Middle frontal gyrus (tissue), 1 donor: ENCODE measurements around the gene LRTM2.

Experiments used
- DNase-seq: peaks from one replicate; pipeline ENCODE4 v3.0.0-alpha.2; 2015; ENCODE audit warnings: low spot score; ENCODE audit errors: extremely low spot score

LRTM2 gene

GRCh38 chr12:1829306-1829900 lies 9.0 kb downstream of the LRTM2 start:
- DNase-seq = no peak

DNA sequence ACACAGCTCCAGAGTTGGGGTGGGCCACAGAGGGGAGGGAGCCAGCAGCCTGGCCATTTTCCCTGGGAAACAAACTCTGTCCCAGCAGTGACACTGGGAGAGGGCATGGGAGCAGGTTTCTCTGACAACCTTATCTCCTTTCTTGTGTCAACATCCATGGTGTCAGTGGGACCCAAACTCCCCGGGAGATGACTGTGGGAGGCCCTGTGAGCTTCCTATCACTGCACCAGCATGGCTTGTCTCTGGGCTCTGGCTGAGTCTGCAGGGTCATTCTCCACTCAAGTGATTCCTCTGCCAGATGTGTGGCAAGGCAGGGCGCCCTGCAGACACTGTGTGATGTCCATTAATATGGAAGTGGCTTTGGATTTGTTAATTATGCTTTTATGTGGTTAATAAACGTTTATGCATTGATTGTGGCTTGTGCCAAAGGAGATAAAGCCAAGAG lies 10.1 kb downstream of the LRTM2 start:
- DNase-seq = no peak

- no peak for DNase-seq
These were observed 10.9 kb downstream of the LRTM2 start for GRCh38 chr12:1830981-1831963.

- no peak for DNase-seq
These were observed 12.6 kb downstream of the LRTM2 start for GRCh38 chr12:1832801-1833595.

DNA sequence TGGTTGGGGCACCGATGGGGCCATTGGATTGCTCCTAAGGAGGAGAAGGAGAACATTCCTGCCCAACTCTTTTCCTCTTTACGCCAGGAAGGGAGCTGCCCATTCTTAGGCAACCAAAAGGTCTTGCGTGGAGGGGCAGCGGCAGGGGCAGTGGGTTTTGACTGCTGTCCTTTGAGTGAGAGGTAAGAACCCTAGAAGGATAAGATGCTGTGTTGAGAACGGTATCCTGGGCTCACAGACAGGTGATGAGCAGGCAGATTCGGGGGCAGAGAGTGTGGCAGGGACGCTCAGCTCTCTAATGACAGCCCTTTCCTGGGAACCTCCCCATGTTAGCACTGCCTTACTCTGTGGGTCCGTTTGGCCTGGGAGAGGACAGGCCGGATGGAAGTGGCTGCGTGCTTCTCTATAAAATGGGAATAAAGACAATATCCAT lies 13.2 kb downstream of the LRTM2 start:
- DNase-seq = no peak

DNA sequence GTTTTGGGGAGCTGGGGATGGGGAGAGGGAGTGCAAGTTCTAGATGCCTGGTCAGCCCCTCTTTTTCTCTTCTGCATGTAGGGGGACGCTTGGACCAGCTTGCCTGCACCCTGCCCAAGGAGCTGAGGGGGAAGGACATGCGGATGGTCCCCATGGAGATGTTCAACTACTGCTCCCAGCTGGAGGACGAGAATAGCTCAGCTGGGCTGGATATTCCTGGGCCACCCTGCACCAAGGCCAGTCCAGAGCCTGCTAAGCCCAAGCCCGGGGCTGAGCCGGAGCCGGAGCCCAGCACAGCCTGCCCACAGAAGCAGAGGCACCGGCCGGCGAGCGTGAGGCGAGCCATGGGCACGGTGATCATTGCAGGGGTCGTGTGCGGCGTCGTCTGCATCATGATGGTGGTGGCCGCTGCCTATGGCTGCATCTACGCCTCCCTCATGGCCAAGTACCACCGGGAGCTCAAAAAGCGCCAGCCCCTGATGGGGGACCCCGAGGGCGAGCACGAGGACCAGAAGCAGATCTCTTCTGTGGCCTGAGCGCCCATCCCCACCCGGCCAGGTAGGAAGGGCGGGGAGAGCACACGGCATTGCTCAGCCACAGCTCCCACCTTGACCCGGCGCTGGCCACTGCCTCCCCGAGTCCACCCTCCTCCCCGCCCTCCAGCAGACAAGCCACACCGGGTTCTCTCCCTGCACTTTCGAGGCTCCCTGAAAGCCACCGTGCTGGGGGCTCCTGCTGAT lies 14.0 kb downstream of the LRTM2 start:
- no peak for DNase-seq

DNA sequence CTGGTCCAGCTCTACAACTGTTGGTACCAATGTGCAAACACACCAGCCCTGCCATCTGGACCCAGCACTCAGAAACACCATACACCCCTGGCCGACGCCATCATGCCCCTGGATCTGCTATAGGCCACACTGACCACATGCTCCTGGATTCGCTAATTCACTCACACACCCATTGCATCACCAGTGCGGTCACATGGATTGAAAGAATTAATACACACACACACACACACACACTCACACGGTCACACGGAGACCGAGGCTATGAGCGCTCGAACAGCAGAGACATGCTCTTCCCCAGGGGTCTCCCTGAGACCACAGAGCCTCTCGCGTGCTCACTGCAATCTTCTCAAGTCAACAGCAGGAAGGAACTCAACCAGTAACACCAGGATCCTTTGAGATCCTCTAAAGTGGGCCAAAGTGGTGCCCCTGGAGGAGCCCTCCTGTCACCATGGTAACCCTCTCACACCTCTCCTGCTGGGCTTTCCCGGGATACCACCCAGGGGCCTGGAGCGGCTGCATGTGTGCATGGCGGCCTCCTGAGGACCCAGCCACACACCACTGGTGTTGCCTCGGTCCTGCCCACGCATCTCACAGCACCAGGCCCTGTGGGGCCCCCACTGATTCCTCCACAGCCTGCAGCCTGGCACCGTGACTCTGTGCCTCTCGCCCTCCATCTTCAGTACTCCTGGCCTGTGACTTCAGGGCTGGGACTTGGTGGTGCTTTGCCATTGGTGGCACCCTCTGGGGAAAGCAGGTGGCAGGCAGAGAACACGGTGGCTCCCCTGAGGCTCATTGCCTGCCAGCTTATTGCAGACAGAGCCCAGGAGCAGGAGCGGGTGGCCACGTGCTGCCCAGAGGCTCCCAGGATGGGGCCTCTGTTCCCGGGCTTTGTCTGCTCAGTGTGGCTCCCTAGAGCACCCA lies 15.1 kb downstream of the LRTM2 start:
- no peak for DNase-seq

- no peak for DNase-seq
These were observed 16.0 kb downstream of the LRTM2 start for GRCh38 chr12:1836241-1836803.

DNA sequence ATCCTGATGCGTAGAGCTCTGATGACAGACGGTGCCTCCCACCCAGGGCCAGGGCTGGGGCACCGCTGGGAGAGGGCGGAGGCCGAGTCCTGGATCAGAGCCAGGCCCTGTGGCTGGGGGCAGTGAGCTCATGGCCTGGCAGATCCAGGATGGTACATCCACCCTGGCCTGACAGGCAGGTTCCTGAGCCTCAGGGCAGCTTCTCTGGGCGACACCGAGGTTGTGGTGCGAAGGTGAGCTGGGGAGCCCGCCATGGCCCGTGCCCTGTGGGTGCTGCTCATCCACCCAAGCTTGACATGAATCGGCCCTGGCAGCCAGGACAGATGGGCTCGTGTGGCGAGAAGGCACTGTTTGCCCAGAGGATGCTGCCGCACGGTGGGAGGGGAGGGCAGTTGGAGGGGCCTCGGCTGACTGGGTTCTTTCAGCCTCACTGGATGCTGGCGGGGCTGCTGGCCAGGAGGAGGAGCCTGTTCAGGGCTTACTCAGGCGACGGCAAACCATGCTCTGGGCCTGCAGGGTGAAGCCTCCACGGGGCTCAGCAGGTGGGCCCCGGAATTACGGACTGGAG lies 16.6 kb downstream of the LRTM2 start:
- DNase-seq = no peak

- DNase-seq = no peak
These were observed 17.3 kb downstream of the LRTM2 start for GRCh38 chr12:1837541-1838204.

- DNase-seq = peak; percentile 27
These were observed 18.0 kb downstream of the LRTM2 start for GRCh38 chr12:1838205-1838993.

- DNase-seq = no peak
These were observed 18.6 kb downstream of the LRTM2 start for GRCh38 chr12:1838994-1839365.

DNA sequence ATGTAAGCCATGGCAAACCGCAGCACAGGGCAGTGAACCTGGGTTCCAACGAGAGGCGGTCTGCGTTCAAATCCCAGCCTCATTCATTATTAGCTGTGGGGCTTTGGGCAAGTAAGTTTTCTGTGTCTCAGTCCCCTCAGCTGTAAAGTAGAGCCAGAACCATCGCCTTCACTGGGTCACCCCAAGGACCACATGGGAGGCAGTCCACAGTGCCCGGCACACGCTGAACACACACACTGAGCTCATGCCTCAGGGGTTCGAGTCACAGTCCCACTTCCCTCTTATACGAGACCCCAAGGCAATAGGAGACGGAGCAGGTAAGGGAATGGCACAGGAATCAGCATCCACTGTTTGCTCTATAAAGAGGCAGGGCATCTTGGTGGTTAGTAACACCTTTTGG lies 19.1 kb downstream of the LRTM2 start:
- DNase-seq = no peak

- no peak for DNase-seq
These were observed 19.9 kb downstream of the LRTM2 start for GRCh38 chr12:1839956-1840951.

DNA sequence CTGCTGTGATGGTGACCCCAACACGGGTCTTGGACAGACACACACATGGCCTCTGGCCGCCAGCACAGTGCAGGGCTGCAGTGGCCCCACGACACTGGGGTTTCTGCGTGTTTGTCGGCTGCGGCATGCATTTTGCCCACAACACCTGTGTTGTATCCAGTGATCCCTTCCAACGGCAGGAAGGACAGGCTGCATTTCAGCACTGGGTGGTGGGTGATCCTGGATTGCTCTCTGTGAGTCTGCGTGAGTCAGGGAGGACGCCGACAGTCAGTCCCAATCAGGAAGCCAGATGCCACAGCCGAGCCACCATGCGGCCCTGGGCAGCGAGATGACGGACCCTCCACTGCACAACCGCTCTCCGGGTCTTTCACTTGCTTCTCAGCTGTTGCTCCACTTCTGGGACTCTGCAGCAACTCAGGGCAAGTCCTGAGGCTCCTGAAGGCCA lies 20.6 kb downstream of the LRTM2 start:
- DNase-seq = no peak

DNA sequence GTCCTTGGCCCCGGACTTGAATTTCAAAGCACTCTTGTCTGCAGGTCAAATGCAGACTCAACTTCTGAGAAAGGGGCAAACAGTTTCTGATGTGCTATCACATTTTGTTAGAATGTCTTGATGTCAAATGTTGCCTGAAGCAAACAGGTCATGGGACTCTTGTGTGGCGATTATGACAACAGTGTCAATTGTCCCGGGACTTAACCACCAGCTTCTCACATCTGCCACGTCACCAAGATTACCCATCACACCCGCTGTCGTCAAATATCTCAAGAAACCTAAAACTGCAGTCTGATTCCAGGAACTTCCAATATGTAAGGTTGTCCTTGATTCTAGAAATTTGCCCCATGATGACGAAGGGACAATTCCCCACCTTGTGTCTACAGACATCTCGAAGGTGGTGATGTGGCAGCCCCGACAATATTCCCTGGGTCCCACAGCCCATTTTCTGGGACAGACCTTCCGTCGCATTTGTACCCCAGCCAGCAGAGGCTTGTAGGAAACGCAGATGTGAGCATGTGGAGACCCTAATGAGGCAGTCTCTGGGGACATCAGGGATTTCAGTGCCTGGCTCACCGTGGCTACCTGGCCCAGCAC lies 21.3 kb downstream of the LRTM2 start:
- DNase-seq = no peak
